ENCODE data around the gene CARD9.

CARD9 gene

GRCh38 chr9:136337416-136338395 is 35.8 kb downstream of the CARD9 start:
- Mint-ChIP-seq H3K4me1 (peaks cover 14% of the 10 kb centered on the region), H3K4me3 (no peak overlapping the region), H3K9me3 (no peaks in the 10 kb centered on the region), H3K27me3 (ENCODE audit: low read depth, poor library complexity) (no peaks in the 10 kb centered on the region), H3K36me3 (ENCODE audit: low read depth) (no peaks in the 10 kb centered on the region), H3K27ac (no peak overlapping the region)
- no peak for TF ChIP-seq CTCF (IDR thresholded peaks at IDR 0.05)
- no peak for DNase-seq

- Mint-ChIP-seq H3K9me3 (no peaks in the 10 kb centered on the region), H3K36me3 (ENCODE audit: low read depth) (no peaks in the 10 kb centered on the region), H3K27me3 (ENCODE audit: low read depth, poor library complexity) (no peaks in the 10 kb centered on the region), H3K4me3 (no peak overlapping the region), H3K27ac (no peak overlapping the region), H3K4me1 (peaks cover 11% of the 10 kb centered on the region)
- DNase-seq = no peak
- no peak for TF ChIP-seq CTCF (IDR thresholded peaks at IDR 0.05)
These were observed 36.6 kb downstream of the CARD9 start for GRCh38 chr9:136336881-136337280.

- Mint-ChIP-seq H3K27me3 (ENCODE audit: low read depth, poor library complexity) (no peaks in the 10 kb centered on the region), H3K36me3 (ENCODE audit: low read depth) (no peaks in the 10 kb centered on the region), H3K4me3 (no peak overlapping the region), H3K27ac (no peak overlapping the region), H3K4me1 (peaks cover 7% of the 10 kb centered on the region), H3K9me3 (no peaks in the 10 kb centered on the region)
- no peak for DNase-seq
- no peak for TF ChIP-seq CTCF (IDR thresholded peaks at IDR 0.05)
These were observed 37.2 kb downstream of the CARD9 start for GRCh38 chr9:136336156-136336870.

GRCh38 chr9:136335296-136336155 is 37.9 kb downstream of the CARD9 start:
- H3K27ac Mint-ChIP-seq = no peak overlapping the region
- H3K4me1 Mint-ChIP-seq = peaks cover 11% of the 10 kb centered on the region
- no peak overlapping the region for H3K4me3 Mint-ChIP-seq
- TF ChIP-seq CTCF (IDR thresholded peaks at IDR 0.05) = no peak
- no peaks in the 10 kb centered on the region for H3K36me3 Mint-ChIP-seq (ENCODE audit: low read depth)
- no peak for DNase-seq
- no peaks in the 10 kb centered on the region for H3K27me3 Mint-ChIP-seq (ENCODE audit: low read depth, poor library complexity)
- H3K9me3 Mint-ChIP-seq = no peaks in the 10 kb centered on the region

GRCh38 chr9:136334541-136334940 is 38.9 kb downstream of the CARD9 start:
- no peak for TF ChIP-seq CTCF (IDR thresholded peaks at IDR 0.05)
- H3K27me3 Mint-ChIP-seq (ENCODE audit: low read depth, poor library complexity) = no peaks in the 10 kb centered on the region
- H3K36me3 Mint-ChIP-seq (ENCODE audit: low read depth) = no peaks in the 10 kb centered on the region
- no peaks in the 10 kb centered on the region for H3K9me3 Mint-ChIP-seq
- no peak for DNase-seq
- H3K4me1 Mint-ChIP-seq = peaks cover 15% of the 10 kb centered on the region
- H3K4me3 Mint-ChIP-seq = no peak overlapping the region
- H3K27ac Mint-ChIP-seq = no peak overlapping the region
